A549 treated with RU486 at 1 μM for 4 hours (cell line): ENCODE measurements around the gene CATSPER3. TPM values are rescaled to one million over a fixed set of nuclear protein-coding genes. Genes with fewer than 3 reads are reported as not detected.

ENCODE experiments used
- total RNA-seq: library from RNA; stranded (reverse); fragments of 200-300 nt; extraction: Qiagen RNA extraction; gene quantifications from 5 replicates; pipeline ENCODE4 v1.2.3, GENCODE V29; 2022; ENCODE audit warnings: low read depth

CATSPER3 gene
- total RNA-seq = 0.19 to 0.67 TPM (median 0.46 TPM) in 5 replicates

GRCh38 chr5:134967607-134968006 is at the start of gene CATSPER3:
TSS of gene CATSPER3 (plus strand) at chr5:134967907. CDS start at chr5:134967992, 85 bp downstream.

GRCh38 chr5:135033901-135034235 is 66.2 kb downstream of the CATSPER3 start, which contains the start of gene PITX1:
TSS of gene PITX1 (minus strand) at chr5:135034228. CDS start at chr5:135033881, 347 bp downstream.

Other genes with a start within 250 kb of the CATSPER3 start
- gene CAMLG, start 229.4 kb upstream of the CATSPER3 start, total RNA-seq = 15.6 to 31.1 TPM (median 29.9 TPM) in 5 replicates
- 57.1 to 79.4 TPM (median 65.4 TPM) in 5 replicates for gene DDX46, start 209.1 kb upstream of the CATSPER3 start, total RNA-seq
- 18.0 to 25.5 TPM (median 24.6 TPM) in 5 replicates for gene C5orf24, start 121.9 kb upstream of the CATSPER3 start, total RNA-seq
- 47.3 to 57.7 TPM (median 50.1 TPM) in 5 replicates for gene TXNDC15, start 93.5 kb upstream of the CATSPER3 start, total RNA-seq
- gene PCBD2, start 62.8 kb upstream of the CATSPER3 start, total RNA-seq = 10.6 to 12.1 TPM (median 11.2 TPM) in 5 replicates
- gene PITX1, start 66.3 kb downstream of the CATSPER3 start, total RNA-seq = 22.3 to 37.6 TPM (median 32.5 TPM) in 5 replicates